HepG2 (cell line): Measurements from ENCODE around the gene KCNAB2. TPM values are rescaled to one million over a fixed set of nuclear protein-coding genes. Genes with fewer than 3 reads are reported as not detected.

Experiments
- ATAC-seq: fragments of 200-7000 bp; cut with Tn5 transposase; 3 replicates; pipeline ENCODE4 v1.9.1; 2020; ENCODE audit warnings: mild to moderate bottlenecking, moderate library complexity
- BruUV-seq: library from RNA; stranded (reverse); fragments of 400-500 nt; replicated peaks from 2 replicates; lab custom pipeline; 2021; lab: Mats Ljungman, UMichigan
- CTCF ChIA-PET: fragments of 300-600 bp; formaldehyde crosslinking; extraction: SDS; loops from one replicate; lab custom pipeline; 2021; ENCODE audit warnings: low total read pairs, inconsistent platforms, low intra/inter-chr PET ratio; lab: Yijun Ruan, JAX
- POLR2A ChIA-PET: fragments of 350-600 bp; sonication (Branson Sonifier 250); formaldehyde crosslinking; loops from one replicate; lab custom pipeline; 2020; ENCODE audit warnings: antibody characterized with exemption, inconsistent platforms; lab: Yijun Ruan, JAX
- DNase-seq: peaks from one replicate; pipeline ENCODE4 v3.0.0-alpha.2; 2015; ENCODE audit warnings: low spot score
- FAIRE-seq: peaks from 3 replicates; lab custom pipeline; 2011; peaks lifted over from hg19 to GRCh38; lab: Jason Lieb, UNC
- H2AFZ ChIP-seq: one replicate; pipeline ENCODE4 v1.6.1; 2011; ENCODE audit warnings: low read length, inconsistent platforms
- H3K27ac ChIP-seq: fragments of 300-600 bp; 3 replicates; pipeline ENCODE4 v1.8.0; 2011; ENCODE audit warnings: mixed run types, mild to moderate bottlenecking, mixed read lengths, low read length, inconsistent platforms; ENCODE audit not compliant: insufficient read depth; ENCODE audit errors: extremely low read length
- H3K27me3 ChIP-seq, 2 experiments: fragments of 200-600 bp in 1 of 2; 2 replicates in 1 of 2; 3 replicates in 1 of 2; pipeline versions ENCODE4 v1.6.0 to v1.8.0; 2011; ENCODE audit warnings: low read length in 2 of 2, mild to moderate bottlenecking in 2 of 2, moderate library complexity in 2 of 2, inconsistent platforms in 1 of 2; ENCODE audit not compliant: insufficient read depth in 2 of 2, control insufficient read depth in 1 of 2
- H3K36me3 ChIP-seq, 2 experiments: fragments of 200-600 bp in 1 of 2; replicated peaks in 1 of 2; 2 replicates in 1 of 2; 3 replicates in 1 of 2; pipeline versions ENCODE4 v1.5.1 to v1.8.0; 2011; ENCODE audit warnings: low read length in 2 of 2, inconsistent platforms in 1 of 2; ENCODE audit not compliant: insufficient read depth in 2 of 2, control insufficient read depth in 1 of 2
- H3K4me1 ChIP-seq: 2 replicates; pipeline ENCODE4 v1.5.1; 2012; ENCODE audit warnings: low read length, inconsistent platforms; ENCODE audit not compliant: insufficient read depth
- H3K4me2 ChIP-seq: 2 replicates; pipeline ENCODE4 v1.6.0; 2011; ENCODE audit warnings: low read depth, low read length, inconsistent platforms
- H3K4me3 ChIP-seq, 3 experiments: fragments of 200-600 bp in 1 of 3; sonication (generic), shearing (Covaris generic) in 1 of 3; replicated peaks in 1 of 3; 2 replicates each; pipeline ENCODE4 v1.5.1; 2011 to 2016; ENCODE audit warnings: low read length in 3 of 3, inconsistent platforms in 2 of 3, low read depth in 2 of 3, mild to moderate bottlenecking in 2 of 3, control low read depth in 1 of 3, mixed read lengths in 1 of 3; ENCODE audit not compliant: insufficient read depth in 1 of 3
- H3K79me2 ChIP-seq: one replicate; pipeline ENCODE4 v1.6.1; 2011; ENCODE audit warnings: low read length, inconsistent platforms; ENCODE audit not compliant: insufficient read depth
- H3K9ac ChIP-seq: 2 replicates; pipeline ENCODE4 v1.6.0; 2011; ENCODE audit warnings: mild to moderate bottlenecking, low read depth, low read length, inconsistent platforms; ENCODE audit not compliant: insufficient read depth
- H3K9me3 ChIP-seq: 2 replicates; pipeline ENCODE4 v1.5.1; 2012; ENCODE audit warnings: mild to moderate bottlenecking, low read length
- H4K20me1 ChIP-seq: 2 replicates; pipeline ENCODE4 v1.6.0; 2011; ENCODE audit warnings: inconsistent platforms, mild to moderate bottlenecking, low read length, moderate library complexity; ENCODE audit not compliant: insufficient read depth
- EP300 ChIP-seq, 3 experiments: sonication (generic) in 1 of 3; formaldehyde crosslinking in 1 of 3; IDR thresholded peaks; 2 replicates each; pipeline versions ENCODE4 v1.5.1 to v1.6.1; 2011 to 2020; ENCODE audit warnings: low read depth in 2 of 3, low read length in 2 of 3, borderline replicate concordance in 1 of 3, improper control_type of control experiment in 1 of 3, mild to moderate bottlenecking in 1 of 3, missing genetic modification reagents in 1 of 3, moderate library complexity in 1 of 3
- FOXA1 ChIP-seq, 2 experiments: fragments of 450-650 bp in 1 of 2; sonication (generic) in 1 of 2; formaldehyde crosslinking in 1 of 2; IDR thresholded peaks; 2 replicates each; pipeline versions ENCODE4 v1.4.0 to v1.6.1; 2016 to 2020; ENCODE audit warnings: missing genetic modification reagents in 1 of 2
- HOXA3 ChIP-seq: sonication (generic); formaldehyde crosslinking; IDR thresholded peaks from 2 replicates; pipeline ENCODE4 v1.5.0; 2020; ENCODE audit warnings: missing genetic modification reagents
- SIX4 ChIP-seq: sonication (generic); formaldehyde crosslinking; IDR thresholded peaks from 2 replicates; pipeline ENCODE4 v1.4.0; 2020; ENCODE audit warnings: missing genetic modification reagents
- SSRP1 ChIP-seq: IDR thresholded peaks from 2 replicates; pipeline ENCODE4 v1.6.1; 2016; ENCODE audit warnings: control low read depth
- ZFAT ChIP-seq: sonication (generic); formaldehyde crosslinking; conservative IDR thresholded peaks from 2 replicates; pipeline ENCODE4 v1.8.1; 2023; ENCODE audit warnings: missing genetic modification reagents, inconsistent platforms
- ZKSCAN5 ChIP-seq: sonication (generic); formaldehyde crosslinking; IDR thresholded peaks from 2 replicates; pipeline ENCODE4 v1.5.1; 2020; ENCODE audit warnings: mild to moderate bottlenecking, missing genetic modification reagents
- ZNF430 ChIP-seq: sonication (generic); formaldehyde crosslinking; IDR thresholded peaks from 2 replicates; pipeline ENCODE4 v1.9.0; 2021; ENCODE audit warnings: mild to moderate bottlenecking, missing genetic modification reagents
- ZNF616 ChIP-seq: sonication (generic); formaldehyde crosslinking; IDR thresholded peaks from 2 replicates; pipeline ENCODE4 v1.5.0; 2020; ENCODE audit warnings: low read depth, mild to moderate bottlenecking, missing genetic modification reagents
- ZNF674 ChIP-seq: sonication (generic); formaldehyde crosslinking; IDR thresholded peaks from 2 replicates; pipeline ENCODE4 v1.5.0; 2020; ENCODE audit warnings: low read depth, mild to moderate bottlenecking, missing genetic modification reagents
- whole genome bisulfite sequencing: methylation state at CpG from one replicate; pipeline ENCODE4 v1.1.6; 2017; ENCODE audit warnings: low lambda C conversion rate; 5-methylcytosine and 5-hydroxymethylcytosine counted together
- in situ Hi-C: cut with HindIII; loops from 2 replicates; pipeline ENCODE4 v1.10.0; 2017; ENCODE audit warnings: low pct_unique_long_range_greater_than_20kb; ENCODE audit not compliant: extremely low pct_ligation_motif_present
- intact Hi-C: fragments of 100-400 bp; cut with micrococcal nuclease; formaldehyde crosslinking; loops from one replicate; pipeline ENCODE4 v1.10.0; 2022; ENCODE audit not compliant: unreplicated experiment
- polyA plus RNA-seq, 8 experiments: library from polyadenylated mRNA; depleted of rRNA in 3 of 8; stranded (reverse) in 7 of 8; unstranded in 1 of 8; fragments of >200 nt; fragmentation: Illumina TruSeq in 4 of 8; extraction: Trizol in 4 of 8; gene quantifications; 2 replicates each; pipeline versions ENCODE4 v1.2.1 to v1.2.3, GENCODE V29; 2011 to 2016; ENCODE audit warnings: low read depth in 4 of 8, missing spikeins in 1 of 8, mixed read lengths in 1 of 8; ENCODE audit not compliant: insufficient read depth in 1 of 8
- total RNA-seq, 5 experiments: library from RNA; depleted of rRNA; stranded (reverse); fragments of >200 nt; fragmentation: Illumina TruSeq; extraction: Trizol; gene quantifications; 2 replicates each; pipeline ENCODE4 v1.2.3, GENCODE V29; 2016; ENCODE audit warnings: low read depth in 1 of 5
- TF ChIP-seq, protein P1 (sequence below): sonication (generic); formaldehyde crosslinking; IDR thresholded peaks from 2 replicates; pipeline ENCODE4 v1.9.0; 2021; ENCODE audit warnings: mild to moderate bottlenecking, missing genetic modification reagents
- TF ChIP-seq, protein P2 (sequence below): sonication (generic); formaldehyde crosslinking; IDR thresholded peaks from 2 replicates; pipeline ENCODE4 v1.4.0; 2020; ENCODE audit warnings: mild to moderate bottlenecking, missing genetic modification reagents
- TF ChIP-seq, protein P3 (sequence below): IDR thresholded peaks from 2 replicates; pipeline ENCODE4 v1.6.1; 2012; ENCODE audit warnings: inconsistent platforms

The KCNAB2 gene
- total and polyA plus RNA-seq, 2 of the 13 experiments (the other 11 are each of a cell fraction or from before 2014, with no cell fraction given), result 6.2 to 8.8 TPM

DNA sequence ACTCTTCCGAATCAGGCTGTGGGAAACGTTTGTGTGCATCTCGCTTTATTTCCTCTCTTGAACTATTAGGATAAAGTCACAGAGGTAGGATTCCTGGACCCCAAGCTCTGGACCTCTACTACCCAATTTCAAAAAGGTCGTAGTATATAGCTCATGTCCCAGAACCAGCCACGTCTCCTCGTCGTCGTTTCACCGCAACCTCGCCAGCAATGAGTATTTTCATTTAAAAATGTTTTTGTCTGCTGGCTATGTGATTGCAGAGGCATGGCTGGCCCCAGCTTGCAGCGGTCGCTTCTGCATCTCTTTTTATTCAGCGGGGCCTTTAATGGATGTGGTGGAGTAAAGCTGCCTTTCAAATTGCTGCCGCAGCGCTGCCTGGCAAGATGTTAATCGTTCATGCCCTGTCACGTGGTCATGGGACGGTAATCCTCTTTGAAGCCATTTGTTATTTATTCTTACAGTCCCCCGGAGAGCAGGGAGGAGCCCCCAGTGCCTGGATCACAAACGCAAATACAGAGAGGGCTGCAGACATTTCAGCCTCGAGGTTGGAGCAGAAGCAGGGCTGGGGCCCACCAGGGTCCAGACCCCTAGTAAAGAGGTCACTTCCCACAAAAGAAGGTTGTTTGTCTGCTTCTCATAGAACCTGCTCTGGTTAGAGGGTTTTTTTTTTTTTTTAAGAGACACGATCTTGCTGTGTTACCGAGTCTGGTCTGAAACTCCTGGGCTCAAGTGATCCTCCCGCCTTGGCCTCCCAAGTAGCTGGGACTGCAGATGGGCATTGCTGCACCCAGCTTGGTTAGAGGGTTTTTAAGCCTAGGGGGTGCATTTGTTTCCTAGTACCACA, 41.9 kb upstream of the KCNAB2 start:
- 27% methylated on average over 24 of the region's 24 CpGs for WGBS
- H3K79me2 ChIP-seq, result no peaks in the 10 kb centered on the region
- ATAC-seq (no peak), DNase-seq (peak; percentile 82), FAIRE-seq (peak; percentile 26)
- H3K4me2 ChIP-seq, result peak overlapping the region; percentile 83
- peak overlapping the region; percentile 40; the same call in 1 of the 2 replicates for H3K9ac ChIP-seq
- CTCF ChIA-PET, result no interaction called here
- no TSS peak for BruUV-seq
- H2AFZ ChIP-seq, result no peak overlapping the region
- H3K27me3 ChIP-seq, result peaks cover 0 to 4% of the 10 kb centered on the region in 2 experiments; a peak in 1 of 5 replicates
- intact Hi-C loops, result loop anchor here (2.0 kb wide), 1 partner anchor 23 kb away; no protein-coding TSS in a partner anchor
- peak overlapping the region; percentile 25 to 68 (median 43); a peak in 5 of 6 replicates for H3K4me3 ChIP-seq
- H3K4me1 ChIP-seq, result peaks cover 45% of the 10 kb centered on the region
- no peaks in the 10 kb centered on the region for H4K20me1 ChIP-seq
- in situ Hi-C loops, result no loop called here
- H3K36me3 ChIP-seq, result no peaks in the 10 kb centered on the region
- H3K9me3 ChIP-seq, result no peaks in the 10 kb centered on the region
- POLR2A ChIA-PET, result interaction anchor here (0.7 to 2.9 kb wide), 3 partner anchors 11 to 55 kb away, joined by 4 to 15 read pairs (median 4); partner anchors contain the start of gene NPHP4
- no peak overlapping the region for H3K27ac ChIP-seq
- TF ChIP-seq ZNF616 (CRISPR knock-in tag) (no peak), FOXA1 (IDR thresholded peaks at IDR 0.05) (no peak), FOXA1 (CRISPR knock-in tag; IDR thresholded peaks at IDR 0.05) (0 out of 2 replicates have a peak, but pooled peaks have one; percentile 30), EP300 (IDR thresholded peaks at IDR 0.05; ENCODE audit: low read depth in 2 of 2, low read length in 2 of 2) (0 out of 4 replicates have a peak, but pooled peaks of 1 of the 2 experiments have one; percentile 22), EP300 (CRISPR knock-in tag; IDR thresholded peaks at IDR 0.05; ENCODE audit: borderline replicate concordance) (no peak), SIX4 (CRISPR knock-in tag) (no peak), SSRP1 (CRISPR knock-in tag) (no peak), ZNF674 (CRISPR knock-in tag) (no peak), ZNF430 (CRISPR knock-in tag) (0 out of 2 replicates have a peak, but pooled peaks have one; percentile 47), ZFAT (CRISPR knock-in tag) (no peak), HOXA3 (CRISPR knock-in tag) (peak; percentile 32; the same call in 1 of the 2 replicates), ZKSCAN5 (CRISPR knock-in tag) (no peak)
- TF ChIP-seq, protein P1, sequence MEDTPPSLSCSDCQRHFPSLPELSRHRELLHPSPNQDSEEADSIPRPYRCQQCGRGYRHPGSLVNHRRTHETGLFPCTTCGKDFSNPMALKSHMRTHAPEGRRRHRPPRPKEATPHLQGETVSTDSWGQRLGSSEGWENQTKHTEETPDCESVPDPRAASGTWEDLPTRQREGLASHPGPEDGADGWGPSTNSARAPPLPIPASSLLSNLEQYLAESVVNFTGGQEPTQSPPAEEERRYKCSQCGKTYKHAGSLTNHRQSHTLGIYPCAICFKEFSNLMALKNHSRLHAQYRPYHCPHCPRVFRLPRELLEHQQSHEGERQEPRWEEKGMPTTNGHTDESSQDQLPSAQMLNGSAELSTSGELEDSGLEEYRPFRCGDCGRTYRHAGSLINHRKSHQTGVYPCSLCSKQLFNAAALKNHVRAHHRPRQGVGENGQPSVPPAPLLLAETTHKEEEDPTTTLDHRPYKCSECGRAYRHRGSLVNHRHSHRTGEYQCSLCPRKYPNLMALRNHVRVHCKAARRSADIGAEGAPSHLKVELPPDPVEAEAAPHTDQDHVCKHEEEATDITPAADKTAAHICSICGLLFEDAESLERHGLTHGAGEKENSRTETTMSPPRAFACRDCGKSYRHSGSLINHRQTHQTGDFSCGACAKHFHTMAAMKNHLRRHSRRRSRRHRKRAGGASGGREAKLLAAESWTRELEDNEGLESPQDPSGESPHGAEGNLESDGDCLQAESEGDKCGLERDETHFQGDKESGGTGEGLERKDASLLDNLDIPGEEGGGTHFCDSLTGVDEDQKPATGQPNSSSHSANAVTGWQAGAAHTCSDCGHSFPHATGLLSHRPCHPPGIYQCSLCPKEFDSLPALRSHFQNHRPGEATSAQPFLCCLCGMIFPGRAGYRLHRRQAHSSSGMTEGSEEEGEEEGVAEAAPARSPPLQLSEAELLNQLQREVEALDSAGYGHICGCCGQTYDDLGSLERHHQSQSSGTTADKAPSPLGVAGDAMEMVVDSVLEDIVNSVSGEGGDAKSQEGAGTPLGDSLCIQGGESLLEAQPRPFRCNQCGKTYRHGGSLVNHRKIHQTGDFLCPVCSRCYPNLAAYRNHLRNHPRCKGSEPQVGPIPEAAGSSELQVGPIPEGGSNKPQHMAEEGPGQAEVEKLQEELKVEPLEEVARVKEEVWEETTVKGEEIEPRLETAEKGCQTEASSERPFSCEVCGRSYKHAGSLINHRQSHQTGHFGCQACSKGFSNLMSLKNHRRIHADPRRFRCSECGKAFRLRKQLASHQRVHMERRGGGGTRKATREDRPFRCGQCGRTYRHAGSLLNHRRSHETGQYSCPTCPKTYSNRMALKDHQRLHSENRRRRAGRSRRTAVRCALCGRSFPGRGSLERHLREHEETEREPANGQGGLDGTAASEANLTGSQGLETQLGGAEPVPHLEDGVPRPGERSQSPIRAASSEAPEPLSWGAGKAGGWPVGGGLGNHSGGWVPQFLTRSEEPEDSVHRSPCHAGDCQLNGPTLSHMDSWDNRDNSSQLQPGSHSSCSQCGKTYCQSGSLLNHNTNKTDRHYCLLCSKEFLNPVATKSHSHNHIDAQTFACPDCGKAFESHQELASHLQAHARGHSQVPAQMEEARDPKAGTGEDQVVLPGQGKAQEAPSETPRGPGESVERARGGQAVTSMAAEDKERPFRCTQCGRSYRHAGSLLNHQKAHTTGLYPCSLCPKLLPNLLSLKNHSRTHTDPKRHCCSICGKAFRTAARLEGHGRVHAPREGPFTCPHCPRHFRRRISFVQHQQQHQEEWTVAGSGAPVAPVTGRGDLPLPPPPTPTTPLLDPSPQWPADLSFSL (CRISPR knock-in tag), result no peak
- TF ChIP-seq, protein P2, sequence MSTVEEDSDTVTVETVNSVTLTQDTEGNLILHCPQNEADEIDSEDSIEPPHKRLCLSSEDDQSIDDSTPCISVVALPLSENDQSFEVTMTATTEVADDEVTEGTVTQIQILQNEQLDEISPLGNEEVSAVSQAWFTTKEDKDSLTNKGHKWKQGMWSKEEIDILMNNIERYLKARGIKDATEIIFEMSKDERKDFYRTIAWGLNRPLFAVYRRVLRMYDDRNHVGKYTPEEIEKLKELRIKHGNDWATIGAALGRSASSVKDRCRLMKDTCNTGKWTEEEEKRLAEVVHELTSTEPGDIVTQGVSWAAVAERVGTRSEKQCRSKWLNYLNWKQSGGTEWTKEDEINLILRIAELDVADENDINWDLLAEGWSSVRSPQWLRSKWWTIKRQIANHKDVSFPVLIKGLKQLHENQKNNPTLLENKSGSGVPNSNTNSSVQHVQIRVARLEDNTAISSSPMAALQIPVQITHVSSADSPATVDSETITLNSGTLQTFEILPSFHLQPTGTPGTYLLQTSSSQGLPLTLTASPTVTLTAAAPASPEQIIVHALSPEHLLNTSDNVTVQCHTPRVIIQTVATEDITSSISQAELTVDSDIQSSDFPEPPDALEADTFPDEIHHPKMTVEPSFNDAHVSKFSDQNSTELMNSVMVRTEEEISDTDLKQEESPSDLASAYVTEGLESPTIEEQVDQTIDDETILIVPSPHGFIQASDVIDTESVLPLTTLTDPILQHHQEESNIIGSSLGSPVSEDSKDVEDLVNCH (CRISPR knock-in tag), result no peak
- TF ChIP-seq, protein P3, sequence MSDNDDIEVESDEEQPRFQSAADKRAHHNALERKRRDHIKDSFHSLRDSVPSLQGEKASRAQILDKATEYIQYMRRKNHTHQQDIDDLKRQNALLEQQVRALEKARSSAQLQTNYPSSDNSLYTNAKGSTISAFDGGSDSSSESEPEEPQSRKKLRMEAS, result 0 out of 2 replicates have a peak, but pooled peaks have one; percentile 18
